Measurements from ENCODE around the gene PCSK2.

DNA sequence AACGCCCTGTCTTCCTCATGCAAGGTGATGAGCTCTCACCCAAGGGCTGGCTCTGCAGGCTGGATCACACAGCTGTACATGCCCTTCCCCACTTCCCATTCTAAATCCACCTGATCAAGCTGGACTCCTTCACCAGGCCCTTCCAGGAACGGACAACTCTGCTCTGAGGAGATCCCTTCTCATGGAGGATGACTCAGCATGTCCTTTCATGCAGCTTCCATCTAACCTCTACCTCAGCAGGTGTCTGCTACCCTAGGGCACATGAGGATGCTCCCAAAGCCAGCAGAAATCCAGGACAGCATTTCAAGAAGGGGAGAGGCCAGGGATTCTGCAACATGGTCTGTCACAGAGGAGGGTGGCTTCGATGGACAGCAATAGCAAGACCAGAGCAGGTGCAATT, 61.2 kb downstream of the PCSK2 start:
- TF ChIP-seq, protein P1, sequence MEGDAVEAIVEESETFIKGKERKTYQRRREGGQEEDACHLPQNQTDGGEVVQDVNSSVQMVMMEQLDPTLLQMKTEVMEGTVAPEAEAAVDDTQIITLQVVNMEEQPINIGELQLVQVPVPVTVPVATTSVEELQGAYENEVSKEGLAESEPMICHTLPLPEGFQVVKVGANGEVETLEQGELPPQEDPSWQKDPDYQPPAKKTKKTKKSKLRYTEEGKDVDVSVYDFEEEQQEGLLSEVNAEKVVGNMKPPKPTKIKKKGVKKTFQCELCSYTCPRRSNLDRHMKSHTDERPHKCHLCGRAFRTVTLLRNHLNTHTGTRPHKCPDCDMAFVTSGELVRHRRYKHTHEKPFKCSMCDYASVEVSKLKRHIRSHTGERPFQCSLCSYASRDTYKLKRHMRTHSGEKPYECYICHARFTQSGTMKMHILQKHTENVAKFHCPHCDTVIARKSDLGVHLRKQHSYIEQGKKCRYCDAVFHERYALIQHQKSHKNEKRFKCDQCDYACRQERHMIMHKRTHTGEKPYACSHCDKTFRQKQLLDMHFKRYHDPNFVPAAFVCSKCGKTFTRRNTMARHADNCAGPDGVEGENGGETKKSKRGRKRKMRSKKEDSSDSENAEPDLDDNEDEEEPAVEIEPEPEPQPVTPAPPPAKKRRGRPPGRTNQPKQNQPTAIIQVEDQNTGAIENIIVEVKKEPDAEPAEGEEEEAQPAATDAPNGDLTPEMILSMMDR (IDR thresholded peaks at IDR 0.05 in 8 of 11, conservative IDR thresholded peaks at IDR 0.05 in 3 of 11), result no peak
- no peak for TF ChIP-seq POLR2A (IDR thresholded peaks at IDR 0.05)
- no peak for TF ChIP-seq POLR2AphosphoS5 (IDR thresholded peaks at IDR 0.05)

All from spleen (tissue), 7 donors.